Muscle of leg (tissue), 11 donors: ENCODE results near the gene CHCHD1. TPM values are rescaled to one million over a fixed set of nuclear protein-coding genes. Genes with fewer than 3 reads are reported as not detected.
A peak's percentile ranks its signal among the peaks of the same experiment; 100 is the strongest.

ENCODE experiments used
- DNase-seq: peaks from one replicate; pipeline ENCODE4 v3.0.0; 2013
- H3K27ac ChIP-seq: one replicate; pipeline ENCODE4 v1.5.1; 2013; ENCODE audit warnings: mild to moderate bottlenecking, low read length, control low read depth
- H3K27me3 ChIP-seq: one replicate; pipeline ENCODE4 v1.6.1; 2013; ENCODE audit warnings: low read length; ENCODE audit not compliant: control insufficient read depth, insufficient read depth
- H3K36me3 ChIP-seq: one replicate; pipeline ENCODE4 v1.6.1; 2013; ENCODE audit warnings: low read length; ENCODE audit not compliant: control insufficient read depth, insufficient read depth
- H3K4me1 ChIP-seq: one replicate; pipeline ENCODE4 v1.6.1; 2013; ENCODE audit warnings: low read length; ENCODE audit not compliant: control insufficient read depth, insufficient read depth
- H3K4me3 ChIP-seq: one replicate; pipeline ENCODE4 v1.5.1; 2013; ENCODE audit warnings: low read length, control low read depth
- H3K9me3 ChIP-seq: replicated peaks from 2 replicates; pipeline ENCODE4 v1.6.1; 2013; ENCODE audit warnings: low read depth, low read length; ENCODE audit not compliant: control insufficient read depth
- WGBS: methylation state at CpG from one replicate; pipeline ENCODE4 v1.1.5; 2013; ENCODE audit warnings: missing lambda C conversion rate; ENCODE audit not compliant: insufficient coverage; 5-methylcytosine and 5-hydroxymethylcytosine counted together
- polyA plus RNA-seq, 8 donors: library from polyadenylated mRNA; unstranded; fragments of 120-200 nt; gene quantifications; one replicate each; pipeline versions ENCODE4 v1.2.1 to v1.2.3, GENCODE V29; 2013; ENCODE audit warnings: inconsistent platforms in 1 of 8, low replicate concordance in 1 of 8; ENCODE audit not compliant: insufficient read length in 8 of 8, insufficient read depth in 1 of 8
- total RNA-seq: library from RNA; stranded (reverse); fragments of 120-200 nt; gene quantifications from one replicate; pipeline ENCODE4 v1.2.4, GENCODE V29; 2013

The CHCHD1 gene
- total and polyA plus RNA-seq, 9 donors = 30.1 to 36.3 (median 33.3) TPM

DNA sequence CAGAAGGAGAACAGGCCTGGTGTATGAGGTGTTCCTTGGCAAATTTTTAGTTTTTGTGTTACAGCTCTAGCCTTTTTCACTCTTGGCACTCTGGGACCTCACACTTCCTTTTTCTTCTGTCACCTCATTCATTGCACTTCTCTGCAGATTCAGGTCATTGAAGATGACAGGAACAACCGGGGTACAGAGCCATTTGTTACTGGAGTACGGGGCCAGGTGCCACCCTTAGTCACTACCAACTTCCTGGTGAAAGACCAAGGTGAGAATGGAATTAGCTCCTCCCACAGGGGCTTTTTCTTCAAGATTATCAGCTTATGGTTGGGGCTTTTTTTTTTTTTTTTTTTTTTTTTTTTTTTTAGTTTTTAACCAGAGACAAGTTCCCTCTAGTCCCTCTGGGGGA lies 18.5 kb upstream of the CHCHD1 start:
- no peak for DNase-seq
- peaks cover 91% of the 10 kb centered on the region for H3K36me3 ChIP-seq
- peaks cover 7% of the 10 kb centered on the region for H3K4me1 ChIP-seq
- H3K4me3 ChIP-seq = no peak overlapping the region
- H3K27me3 ChIP-seq = no peaks in the 10 kb centered on the region
- WGBS = no CpG with 5 or more reads among the region's 2 CpGs
- H3K9me3 ChIP-seq = no peaks in the 10 kb centered on the region
- H3K27ac ChIP-seq = no peak overlapping the region

- DNase-seq = no peak
- Histone ChIP-seq H3K4me1 (peaks cover 5% of the 10 kb centered on the region), H3K4me3 (no peak overlapping the region), H3K27me3 (no peaks in the 10 kb centered on the region), H3K9me3 (no peaks in the 10 kb centered on the region), H3K27ac (no peak overlapping the region), H3K36me3 (peaks cover 95% of the 10 kb centered on the region)
- 87% methylated on average over 4 of the region's 6 CpGs for WGBS
Observed at GRCh38 chr10:73765066-73765465, 16.8 kb upstream of the CHCHD1 start.

DNA sequence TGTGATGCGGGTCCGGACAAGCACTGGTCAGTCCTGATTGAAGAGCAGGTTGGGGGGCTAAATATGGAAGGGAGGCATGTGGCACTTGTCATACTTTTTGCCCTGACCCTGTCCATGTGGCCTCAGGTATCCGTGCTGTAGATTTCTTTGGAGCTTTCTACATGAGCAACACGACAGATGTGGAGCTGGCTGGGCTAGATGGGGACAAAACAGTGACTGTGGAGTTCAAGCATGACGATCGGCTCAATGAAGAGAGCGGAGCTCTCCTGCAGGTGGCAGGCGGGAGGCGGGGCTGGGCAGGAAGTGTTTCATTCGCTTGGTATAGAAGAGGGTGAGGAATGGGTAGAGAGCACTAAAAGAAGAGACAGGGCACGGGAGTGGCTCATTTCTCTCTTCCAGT lies 13.0 kb upstream of the CHCHD1 start:
- 76% methylated on average over 9 of the region's 11 CpGs for WGBS
- H3K9me3 ChIP-seq = no peaks in the 10 kb centered on the region
- H3K36me3 ChIP-seq = peaks cover 79% of the 10 kb centered on the region
- no peak for DNase-seq
- H3K4me3 ChIP-seq = no peak overlapping the region
- peaks cover 17% of the 10 kb centered on the region for H3K4me1 ChIP-seq
- no peak overlapping the region for H3K27ac ChIP-seq
- no peaks in the 10 kb centered on the region for H3K27me3 ChIP-seq

DNA sequence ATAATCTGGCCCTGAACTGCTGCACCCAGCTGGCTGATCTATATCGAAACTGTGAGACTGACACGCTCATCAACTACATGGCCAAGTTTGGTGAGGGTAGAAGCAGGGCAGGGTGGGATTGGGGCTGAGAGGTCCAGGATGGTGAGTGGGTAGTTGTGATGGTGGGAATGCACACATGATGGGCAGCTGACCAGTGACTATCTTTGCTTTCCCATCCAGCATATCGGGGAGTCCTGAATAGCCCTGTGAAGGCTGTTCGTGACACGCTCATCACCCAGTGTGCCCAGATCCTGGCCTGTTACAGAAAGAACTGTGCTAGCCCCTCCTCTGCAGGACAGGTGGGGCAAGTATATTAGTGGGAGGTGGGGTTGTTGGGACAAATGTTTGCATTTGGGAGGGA lies 12.5 kb upstream of the CHCHD1 start:
- H3K36me3 ChIP-seq = peaks cover 77% of the 10 kb centered on the region
- WGBS = 91% methylated on average over 5 of the region's 5 CpGs
- H3K27me3 ChIP-seq = no peaks in the 10 kb centered on the region
- no peaks in the 10 kb centered on the region for H3K9me3 ChIP-seq
- no peak overlapping the region for H3K4me3 ChIP-seq
- no peak overlapping the region for H3K27ac ChIP-seq
- peaks cover 22% of the 10 kb centered on the region for H3K4me1 ChIP-seq
- no peak for DNase-seq

DNA sequence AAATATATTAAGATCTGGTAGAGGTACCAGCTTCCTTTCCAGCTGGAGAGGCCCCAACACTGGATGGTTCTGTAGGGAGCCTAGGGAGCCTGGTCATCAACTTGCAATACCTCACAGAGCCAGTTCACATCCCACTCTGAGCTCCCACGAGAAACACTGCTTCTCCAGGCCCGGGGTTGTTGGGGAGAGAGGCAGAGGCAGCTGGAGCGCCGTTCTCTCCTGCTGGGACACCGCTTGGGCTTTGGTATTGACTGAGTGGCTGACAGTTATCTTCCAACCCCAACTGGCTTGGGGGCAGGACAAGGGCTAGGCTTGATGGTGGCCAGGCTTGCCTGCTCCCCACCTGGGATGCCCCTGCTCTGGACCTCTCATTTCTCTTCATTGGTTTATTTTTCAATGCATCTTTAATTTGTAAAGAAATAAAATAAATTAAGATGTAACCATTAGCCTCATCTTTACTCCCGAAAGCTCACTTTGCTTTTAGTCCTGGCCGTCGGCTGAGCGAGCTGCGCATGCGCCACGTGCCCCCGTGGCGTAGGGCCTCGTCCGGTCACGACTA lies 10.0 kb upstream of the CHCHD1 start:
- DNase-seq = peak; percentile 37
- peaks cover 27% of the 10 kb centered on the region for H3K4me1 ChIP-seq
- H3K27me3 ChIP-seq = no peaks in the 10 kb centered on the region
- H3K36me3 ChIP-seq = peaks cover 69% of the 10 kb centered on the region
- peak overlapping the region; percentile 98 for H3K27ac ChIP-seq
- peak overlapping the region; percentile 76 for H3K4me3 ChIP-seq
- H3K9me3 ChIP-seq = no peaks in the 10 kb centered on the region
- WGBS = 0% methylated on average over 11 of the region's 17 CpGs

DNA sequence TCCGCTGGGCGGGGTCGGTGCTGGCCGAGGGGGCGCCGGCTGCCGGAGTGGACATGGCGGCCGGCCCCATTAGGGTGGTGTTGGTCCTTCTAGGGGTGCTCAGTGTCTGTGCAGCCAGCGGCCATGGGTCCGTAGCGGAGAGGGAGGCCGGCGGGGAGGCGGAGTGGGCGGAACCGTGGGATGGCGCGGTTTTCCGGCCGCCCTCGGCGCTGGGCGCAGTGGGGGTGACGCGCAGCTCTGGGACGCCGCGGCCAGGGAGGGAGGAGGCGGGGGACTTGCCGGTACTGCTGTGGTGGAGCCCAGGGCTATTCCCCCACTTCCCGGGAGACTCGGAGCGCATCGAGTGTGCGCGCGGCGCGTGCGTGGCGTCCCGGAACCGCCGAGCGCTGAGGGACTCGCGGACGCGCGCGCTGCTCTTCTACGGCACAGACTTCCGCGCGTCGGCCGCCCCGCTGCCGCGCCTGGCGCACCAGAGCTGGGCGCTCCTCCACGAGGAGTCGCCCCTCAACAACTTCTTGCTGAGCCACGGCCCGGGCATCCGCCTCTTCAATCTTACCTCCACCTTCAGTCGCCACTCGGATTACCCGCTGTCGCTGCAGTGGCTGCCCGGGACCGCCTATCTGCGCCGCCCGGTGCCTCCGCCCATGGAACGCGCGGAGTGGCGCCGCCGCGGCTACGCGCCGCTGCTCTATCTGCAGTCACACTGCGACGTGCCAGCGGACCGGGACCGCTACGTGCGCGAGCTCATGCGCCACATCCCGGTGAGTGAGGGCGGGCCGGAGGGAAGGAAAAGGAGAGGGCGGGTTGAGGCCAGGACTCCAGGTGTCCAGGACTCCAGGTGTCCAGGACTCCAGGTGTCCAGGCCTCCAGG lies 9.3 kb upstream of the CHCHD1 start:
- DNase-seq = peak; percentile 95
- H3K9me3 ChIP-seq = no peaks in the 10 kb centered on the region
- no peaks in the 10 kb centered on the region for H3K27me3 ChIP-seq
- peak overlapping the region; percentile 76 for H3K4me3 ChIP-seq
- H3K27ac ChIP-seq = peak overlapping the region; percentile 98
- peaks cover 27% of the 10 kb centered on the region for H3K4me1 ChIP-seq
- H3K36me3 ChIP-seq = peaks cover 62% of the 10 kb centered on the region
- under 1% methylated on average over 100 of the region's 101 CpGs for WGBS

DNA sequence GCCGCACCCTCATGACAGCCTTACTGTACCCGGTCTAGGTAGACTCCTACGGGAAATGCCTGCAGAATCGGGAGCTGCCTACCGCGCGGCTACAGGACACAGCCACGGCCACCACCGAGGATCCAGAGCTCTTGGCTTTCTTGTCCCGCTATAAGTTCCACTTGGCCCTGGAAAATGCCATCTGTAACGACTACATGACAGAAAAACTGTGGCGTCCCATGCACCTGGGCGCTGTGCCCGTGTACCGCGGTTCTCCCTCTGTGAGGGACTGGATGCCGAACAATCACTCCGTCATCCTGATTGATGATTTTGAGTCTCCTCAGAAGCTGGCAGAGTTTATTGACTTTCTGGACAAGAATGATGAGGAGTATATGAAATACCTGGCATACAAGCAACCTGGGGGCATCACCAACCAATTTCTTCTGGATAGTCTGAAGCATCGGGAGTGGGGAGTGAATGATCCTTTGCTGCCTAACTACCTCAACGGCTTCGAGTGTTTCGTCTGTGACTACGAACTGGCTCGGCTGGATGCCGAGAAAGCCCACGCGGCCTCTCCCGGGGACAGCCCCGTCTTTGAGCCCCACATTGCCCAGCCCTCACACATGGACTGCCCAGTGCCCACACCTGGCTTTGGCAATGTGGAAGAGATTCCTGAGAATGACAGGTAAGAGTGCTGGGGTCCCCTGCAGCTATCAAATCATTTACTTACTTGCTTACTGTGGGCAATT lies 8.5 kb upstream of the CHCHD1 start:
- DNase-seq = no peak
- WGBS = 4% methylated on average over 26 of the region's 29 CpGs
- H3K27ac ChIP-seq = peak overlapping the region; percentile 98
- H3K9me3 ChIP-seq = no peaks in the 10 kb centered on the region
- H3K4me3 ChIP-seq = peak overlapping the region; percentile 76
- no peaks in the 10 kb centered on the region for H3K27me3 ChIP-seq
- H3K36me3 ChIP-seq = peaks cover 60% of the 10 kb centered on the region
- peaks cover 27% of the 10 kb centered on the region for H3K4me1 ChIP-seq

DNA sequence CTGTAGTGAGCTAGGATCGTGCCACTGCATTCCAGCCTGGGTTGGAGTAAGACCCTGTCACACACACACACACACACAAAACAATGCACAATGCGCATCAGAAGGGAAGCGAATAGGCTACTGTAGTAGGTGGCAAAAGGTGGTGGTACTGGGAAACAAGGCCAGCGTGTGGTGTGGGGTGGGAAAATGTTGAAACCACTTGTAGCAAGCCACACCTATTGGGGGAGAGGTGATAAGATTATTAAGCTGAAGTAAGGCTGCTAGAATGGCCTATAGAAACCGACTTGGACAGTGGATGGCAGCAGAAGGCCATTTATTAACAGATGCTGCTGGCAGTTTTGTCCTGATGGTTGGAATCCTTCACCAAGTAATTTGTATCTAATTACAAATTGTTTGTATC lies 7.2 kb upstream of the CHCHD1 start:
- no peak for DNase-seq
- Histone ChIP-seq H3K27ac (no peak overlapping the region), H3K9me3 (no peaks in the 10 kb centered on the region), H3K27me3 (no peaks in the 10 kb centered on the region), H3K4me3 (no peak overlapping the region), H3K4me1 (peaks cover 27% of the 10 kb centered on the region), H3K36me3 (peaks cover 55% of the 10 kb centered on the region)
- WGBS = 50% methylated on average over 1 of the region's 5 CpGs

DNA sequence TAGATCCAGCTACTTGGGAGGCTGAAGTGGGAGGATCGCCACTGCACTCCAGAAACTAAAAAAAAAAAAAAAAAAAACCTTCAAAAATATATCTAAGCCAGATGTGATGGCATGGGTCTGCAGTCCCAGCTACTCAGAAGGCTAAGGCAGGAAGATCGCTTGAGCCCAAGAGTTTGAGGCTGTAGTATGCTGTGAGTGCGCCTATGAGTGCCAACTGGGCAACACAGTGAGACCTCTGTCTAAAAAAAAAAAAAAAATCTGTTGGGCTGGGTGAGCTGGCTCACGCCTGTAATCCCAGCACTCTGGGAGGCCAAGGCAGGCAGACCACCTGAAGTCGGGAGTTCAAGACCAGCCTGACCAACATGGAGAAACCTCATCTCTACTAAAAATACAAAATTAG lies 2.8 kb upstream of the CHCHD1 start:
- H3K27ac ChIP-seq = no peak overlapping the region
- H3K4me3 ChIP-seq = no peak overlapping the region
- H3K9me3 ChIP-seq = no peaks in the 10 kb centered on the region
- H3K27me3 ChIP-seq = no peaks in the 10 kb centered on the region
- no peak for DNase-seq
- H3K4me1 ChIP-seq = peaks cover 20% of the 10 kb centered on the region
- H3K36me3 ChIP-seq = peaks cover 36% of the 10 kb centered on the region
- no CpG with 5 or more reads among the region's 5 CpGs for WGBS

GRCh38 chr10:73779539-73780197 lies 2.2 kb upstream of the CHCHD1 start:
- peaks cover 13% of the 10 kb centered on the region for H3K4me1 ChIP-seq
- no CpG with 5 or more reads among the region's 3 CpGs for WGBS

More at GRCh38 chr10:73779539-73780197, 2.2 kb upstream of the CHCHD1 start:
- DNase-seq = no peak
- peaks cover 33% of the 10 kb centered on the region for H3K36me3 ChIP-seq
- no peak overlapping the region for H3K4me3 ChIP-seq
- H3K27me3 ChIP-seq = no peaks in the 10 kb centered on the region
- no peaks in the 10 kb centered on the region for H3K9me3 ChIP-seq
- H3K27ac ChIP-seq = no peak overlapping the region
